ENCODE results near the gene ITGA3.

ITGA3 gene

GRCh38 chr17:50129728-50130558 lies 74.0 kb downstream of the ITGA3 start, which contains the start of gene SAMD14:
SAMD14 (minus strand) TSS chr17:50130160; CDS start chr17:50124959, 5,201 bp downstream.
- peak; percentile 31 for DNase-seq (ENCODE audit: low read depth)

- DNase-seq (ENCODE audit: low read depth) = no peak
Measured at GRCh38 chr17:50130559-50131305, 74.8 kb downstream of the ITGA3 start.

- no peak for DNase-seq (ENCODE audit: low read depth)
Measured at GRCh38 chr17:50132104-50132794, 76.3 kb downstream of the ITGA3 start.

- peak; percentile 23 for DNase-seq (ENCODE audit: low read depth)
Measured at GRCh38 chr17:50133028-50133768, 77.3 kb downstream of the ITGA3 start.

- DNase-seq (ENCODE audit: low read depth) = no peak
Measured at GRCh38 chr17:50133769-50134099, 77.8 kb downstream of the ITGA3 start.

GRCh38 chr17:50134206-50135110 lies 78.5 kb downstream of the ITGA3 start:
- DNase-seq (ENCODE audit: low read depth) = no peak

GRCh38 chr17:50135316-50136095 lies 79.6 kb downstream of the ITGA3 start:
- DNase-seq (ENCODE audit: low read depth) = no peak

- no peak for DNase-seq (ENCODE audit: low read depth)
Measured at GRCh38 chr17:50136096-50136687, 80.3 kb downstream of the ITGA3 start.

- no peak for DNase-seq (ENCODE audit: low read depth)
Measured at GRCh38 chr17:50137042-50137441, 81.1 kb downstream of the ITGA3 start.

- no peak for DNase-seq (ENCODE audit: low read depth)
Measured at GRCh38 chr17:50139185-50139783, 83.4 kb downstream of the ITGA3 start.
